Stimulated activated CD8-positive, alpha-beta memory T cell treated with anti-CD3 and anti-CD28 coated beads, Interleukin-15, amount 100 ng/mL, for 1 hour (primary cell): ENCODE measurements around the gene MAPK8IP3.
A peak's percentile ranks its signal among the peaks of the same experiment; 100 is the strongest.

Source experiments
- DNase-seq: peaks from one replicate; pipeline ENCODE4 v3.0.0-alpha.2; 2020; ENCODE audit warnings: low read depth

Gene MAPK8IP3

GRCh38 chr16:1763521-1764511, 57.8 kb downstream of the MAPK8IP3 start:
- DNase-seq = no peak

GRCh38 chr16:1764971-1765370, 59.0 kb downstream of the MAPK8IP3 start:
- no peak for DNase-seq

- DNase-seq = no peak
These were observed 59.8 kb downstream of the MAPK8IP3 start for GRCh38 chr16:1765826-1766225.

GRCh38 chr16:1766231-1766630, 60.2 kb downstream of the MAPK8IP3 start:
- no peak for DNase-seq

GRCh38 chr16:1766701-1767100, 60.7 kb downstream of the MAPK8IP3 start:
- no peak for DNase-seq

- no peak for DNase-seq
These were observed 61.4 kb downstream of the MAPK8IP3 start for GRCh38 chr16:1767116-1767994.

- no peak for DNase-seq
These were observed 62.2 kb downstream of the MAPK8IP3 start for GRCh38 chr16:1768061-1768766.

GRCh38 chr16:1768767-1769401, 62.9 kb downstream of the MAPK8IP3 start:
- no peak for DNase-seq

GRCh38 chr16:1769402-1770300, 63.7 kb downstream of the MAPK8IP3 start:
- DNase-seq = no peak

GRCh38 chr16:1770328-1771187, 64.6 kb downstream of the MAPK8IP3 start:
- no peak for DNase-seq

- DNase-seq = peak; percentile 46
These were observed 65.3 kb downstream of the MAPK8IP3 start, which contains the start of gene NME3 for GRCh38 chr16:1771188-1771863. Gene NME3, minus strand, starts transcription at chr16:1771543. Its CDS starts 9 bp downstream, at chr16:1771534.

- DNase-seq = no peak
These were observed 65.9 kb downstream of the MAPK8IP3 start for GRCh38 chr16:1771864-1772361.

GRCh38 chr16:1772362-1772907, 66.4 kb downstream of the MAPK8IP3 start, which contains the start of gene EME2:
Gene EME2, plus strand, starts transcription at chr16:1772810. Its CDS starts 418 bp downstream, at chr16:1773228.
- DNase-seq = no peak

- peak; percentile 55 for DNase-seq
These were observed 67.1 kb downstream of the MAPK8IP3 start, which contains the start of gene MRPS34 for GRCh38 chr16:1772908-1773702. Gene MRPS34, minus strand, starts transcription at chr16:1773134. Its CDS starts 15 bp downstream, at chr16:1773119.

GRCh38 chr16:1773703-1774447, 67.9 kb downstream of the MAPK8IP3 start:
- DNase-seq = no peak

GRCh38 chr16:1774448-1774780, 68.4 kb downstream of the MAPK8IP3 start:
- no peak for DNase-seq
